NCI-H526 (cell line): ENCODE data around the gene ICE2.
"Not testable (repeated sequence)": the region's sequence is repeated elsewhere in the genome, so short reads cannot be mapped to it uniquely, and the experiment has no call there.

Experiments used
- DNase-seq, 2 experiments: peaks; one replicate each; lab custom pipeline; 2025; lab: John Stamatoyannopoulos, UW

Gene ICE2

GRCh38 chr15:60448668-60449360, 30.1 kb downstream of the ICE2 start:
- DNase-seq, result no peak

- no peak for DNase-seq
These were observed 34.5 kb downstream of the ICE2 start for GRCh38 chr15:60444289-60444912.

- no peak for DNase-seq
These were observed 36.2 kb downstream of the ICE2 start for GRCh38 chr15:60442763-60443162.

- DNase-seq, result no peak
These were observed 36.8 kb downstream of the ICE2 start for GRCh38 chr15:60442031-60442650.

GRCh38 chr15:60441331-60441730, 37.6 kb downstream of the ICE2 start:
- no peak for DNase-seq

DNA sequence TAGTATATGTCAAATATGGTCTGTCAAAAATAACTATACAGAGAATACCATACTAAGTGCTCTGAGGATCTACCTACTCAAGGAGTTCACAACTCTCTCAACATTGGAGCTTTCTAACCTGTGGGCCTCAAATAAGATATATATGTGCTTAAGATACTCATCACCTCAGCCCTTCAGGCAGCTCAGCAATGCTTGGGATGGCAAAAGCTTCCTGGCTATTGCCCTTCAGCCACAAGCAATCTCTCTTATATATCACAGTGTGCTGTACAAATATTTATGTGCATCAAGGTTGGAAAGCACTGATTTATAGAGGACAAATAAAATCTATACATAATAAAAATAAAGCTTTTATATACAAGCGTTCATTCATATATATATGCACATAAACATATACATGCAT, 40.3 kb downstream of the ICE2 start:
- DNase-seq, result no peak

GRCh38 chr15:60428935-60429334, 50.0 kb downstream of the ICE2 start:
- no peak for DNase-seq

GRCh38 chr15:60426870-60427508, 52.0 kb downstream of the ICE2 start:
- no peak for DNase-seq

DNA sequence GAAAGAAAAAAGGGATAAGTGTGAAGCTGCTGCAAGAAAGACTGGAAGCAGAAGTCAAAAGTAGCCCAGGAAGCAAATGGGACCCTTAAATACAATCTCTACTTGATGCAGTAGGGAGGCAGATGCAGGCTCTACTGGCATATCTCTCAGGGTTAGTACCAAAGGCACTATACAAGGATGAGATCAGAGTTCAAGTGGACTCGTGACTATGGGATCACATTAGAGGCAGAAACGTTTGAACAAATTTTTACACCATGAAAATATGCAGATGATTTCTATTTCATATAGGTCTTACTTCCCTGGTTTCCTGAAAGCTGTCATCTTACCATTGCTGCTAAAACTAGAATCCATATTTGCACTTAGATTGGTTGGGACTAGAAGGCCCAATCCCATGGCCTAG, 53.5 kb downstream of the ICE2 start:
- DNase-seq, result no peak

- no peak for DNase-seq
These were observed 54.9 kb downstream of the ICE2 start for GRCh38 chr15:60424006-60424405.

DNA sequence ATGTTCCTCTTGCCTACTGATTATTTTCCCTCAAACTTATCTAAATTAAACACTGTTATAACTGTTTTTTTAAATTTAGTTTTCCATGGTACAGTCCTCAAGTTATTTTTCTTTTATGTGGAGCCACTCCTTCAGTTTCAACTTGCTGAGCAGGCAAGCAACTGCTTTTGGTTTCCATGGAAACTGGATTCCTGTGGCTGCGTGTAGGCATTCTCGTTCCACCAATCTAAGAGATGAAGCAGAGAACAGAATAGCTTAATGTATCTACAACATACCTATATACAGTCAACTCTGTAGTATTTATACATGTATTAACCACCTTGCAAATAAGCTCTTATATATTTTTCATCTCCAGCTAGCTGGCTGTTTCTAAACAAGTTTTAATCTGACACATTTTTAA, 55.4 kb downstream of the ICE2 start:
- no peak for DNase-seq

- DNase-seq, result no peak
These were observed 57.4 kb downstream of the ICE2 start for GRCh38 chr15:60421544-60421943.

- no peak for DNase-seq
These were observed 58.7 kb downstream of the ICE2 start for GRCh38 chr15:60420203-60420716.

- no peak for DNase-seq
These were observed 59.2 kb downstream of the ICE2 start for GRCh38 chr15:60419753-60420152.

DNA sequence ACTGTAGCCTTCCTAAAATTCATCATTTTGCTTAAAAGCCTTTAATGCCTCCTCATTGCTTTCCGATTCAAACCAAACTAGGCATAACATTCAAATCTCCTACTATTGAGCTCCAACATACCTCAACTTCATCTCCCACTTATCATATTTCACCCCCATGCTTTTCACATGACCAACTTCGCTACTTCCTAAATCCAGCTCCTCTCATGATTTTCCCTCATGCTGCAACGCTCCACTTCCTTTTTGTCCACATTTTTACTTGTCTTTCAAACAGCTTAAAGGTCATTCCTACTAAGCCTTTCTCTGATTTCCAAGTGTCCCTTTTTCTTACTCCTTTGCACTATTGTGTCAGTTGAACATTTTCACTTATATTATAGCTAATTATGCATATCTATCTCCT, 60.8 kb downstream of the ICE2 start:
- DNase-seq, result no peak

- no peak for DNase-seq
These were observed 61.8 kb downstream of the ICE2 start for GRCh38 chr15:60417112-60417511.

- no peak for DNase-seq
These were observed 62.5 kb downstream of the ICE2 start for GRCh38 chr15:60416484-60416883.

GRCh38 chr15:60414016-60414682, 64.8 kb downstream of the ICE2 start:
- DNase-seq, result no peak

DNA sequence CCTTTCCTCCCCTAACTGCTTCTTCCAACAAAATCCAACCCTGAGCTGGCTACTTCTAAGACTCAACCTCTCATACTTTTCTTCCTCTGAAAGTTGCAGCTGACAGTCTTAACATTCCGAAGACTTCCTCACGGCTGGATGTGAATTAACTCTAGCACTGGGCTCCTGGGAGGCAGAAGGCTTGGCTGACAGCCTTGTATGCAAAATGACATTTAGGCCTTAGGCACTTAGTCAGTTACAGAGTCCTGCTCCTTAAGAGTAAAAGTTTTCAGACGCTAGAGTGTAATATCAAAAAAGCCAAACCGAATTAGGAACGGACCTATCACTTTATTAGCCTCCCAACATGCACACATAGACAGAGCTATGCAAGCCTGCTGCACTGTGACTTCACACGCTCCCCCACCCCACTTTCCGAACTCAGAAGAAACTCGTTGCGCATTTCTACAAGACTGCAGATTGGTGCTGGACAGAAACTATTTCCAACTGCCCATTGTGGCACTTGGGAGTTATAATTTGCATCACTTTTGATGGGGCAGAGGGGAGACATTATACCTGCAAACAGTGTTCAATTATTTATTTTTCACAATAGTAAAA, 65.6 kb downstream of the ICE2 start:
- DNase-seq, result no peak

- not testable (repeated sequence) for DNase-seq
These were observed 66.1 kb downstream of the ICE2 start for GRCh38 chr15:60412807-60413206.

- DNase-seq, result no peak
These were observed 67.0 kb downstream of the ICE2 start for GRCh38 chr15:60411774-60412425.
